HG02610 (cell line): Measurements from ENCODE around the gene ALAS2.
"Not testable (repeated sequence)": the region's sequence is repeated elsewhere in the genome, so short reads cannot be mapped to it uniquely, and the experiment has no call there.

Experiments used
- ATAC-seq: cut with Tn5 transposase; IDR thresholded peaks from one replicate; pipeline ENCODE4 v1.9.1; 2021; ENCODE audit warnings: mild to moderate bottlenecking, moderate library complexity; ENCODE audit not compliant: unreplicated experiment

ALAS2 gene, protein sequence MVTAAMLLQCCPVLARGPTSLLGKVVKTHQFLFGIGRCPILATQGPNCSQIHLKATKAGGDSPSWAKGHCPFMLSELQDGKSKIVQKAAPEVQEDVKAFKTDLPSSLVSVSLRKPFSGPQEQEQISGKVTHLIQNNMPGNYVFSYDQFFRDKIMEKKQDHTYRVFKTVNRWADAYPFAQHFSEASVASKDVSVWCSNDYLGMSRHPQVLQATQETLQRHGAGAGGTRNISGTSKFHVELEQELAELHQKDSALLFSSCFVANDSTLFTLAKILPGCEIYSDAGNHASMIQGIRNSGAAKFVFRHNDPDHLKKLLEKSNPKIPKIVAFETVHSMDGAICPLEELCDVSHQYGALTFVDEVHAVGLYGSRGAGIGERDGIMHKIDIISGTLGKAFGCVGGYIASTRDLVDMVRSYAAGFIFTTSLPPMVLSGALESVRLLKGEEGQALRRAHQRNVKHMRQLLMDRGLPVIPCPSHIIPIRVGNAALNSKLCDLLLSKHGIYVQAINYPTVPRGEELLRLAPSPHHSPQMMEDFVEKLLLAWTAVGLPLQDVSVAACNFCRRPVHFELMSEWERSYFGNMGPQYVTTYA

DNA sequence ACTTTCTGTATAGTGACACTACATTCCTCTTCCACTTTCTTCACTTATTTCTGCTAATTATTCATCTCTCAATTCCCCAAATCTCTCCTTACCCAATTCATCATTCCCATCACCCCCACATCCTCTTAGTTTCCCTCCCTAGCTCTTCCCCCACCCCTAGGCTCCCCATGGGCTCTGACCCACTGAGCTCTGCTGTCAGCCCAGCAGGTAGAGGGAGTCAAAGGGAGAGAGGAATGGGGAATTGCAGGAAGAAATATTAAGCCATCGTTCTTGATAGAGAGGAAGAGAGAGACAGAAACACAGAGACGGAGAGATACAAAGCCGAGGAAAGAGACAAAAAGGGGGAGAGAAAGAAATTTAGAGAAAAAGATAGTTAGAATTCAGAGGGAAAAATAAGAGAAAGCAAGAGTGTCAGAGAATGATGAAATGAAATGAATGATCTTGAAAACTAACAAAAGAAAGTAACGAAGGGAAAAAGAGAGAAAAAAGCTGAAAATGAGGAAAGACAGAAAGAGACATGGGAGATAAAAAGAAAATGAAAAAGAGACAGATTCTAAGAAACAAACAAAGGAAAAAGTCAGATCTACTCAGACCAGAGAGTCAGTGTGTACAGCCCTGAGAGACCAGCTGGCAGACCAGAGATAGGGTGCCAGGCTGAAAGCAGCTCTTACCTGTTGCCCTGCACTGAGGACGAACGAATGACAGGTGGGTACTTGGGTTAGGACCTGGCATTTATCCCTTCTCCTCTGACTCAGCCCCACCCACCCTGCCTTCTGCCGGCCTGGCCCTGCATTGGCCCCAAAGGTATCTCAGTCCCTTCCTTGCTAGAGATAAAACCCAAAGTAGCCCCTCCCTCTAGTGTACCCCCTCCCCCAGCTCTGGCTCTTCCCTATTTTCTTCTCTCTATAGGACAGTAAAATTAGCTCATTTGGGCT lies at the start of gene ALAS2:
TSS of gene ALAS2 (minus strand) at position 707 of the 935 bp plus-strand sequence. CDS start 4,977 bp downstream, outside the sequence.
- ATAC-seq, result no peak

DNA sequence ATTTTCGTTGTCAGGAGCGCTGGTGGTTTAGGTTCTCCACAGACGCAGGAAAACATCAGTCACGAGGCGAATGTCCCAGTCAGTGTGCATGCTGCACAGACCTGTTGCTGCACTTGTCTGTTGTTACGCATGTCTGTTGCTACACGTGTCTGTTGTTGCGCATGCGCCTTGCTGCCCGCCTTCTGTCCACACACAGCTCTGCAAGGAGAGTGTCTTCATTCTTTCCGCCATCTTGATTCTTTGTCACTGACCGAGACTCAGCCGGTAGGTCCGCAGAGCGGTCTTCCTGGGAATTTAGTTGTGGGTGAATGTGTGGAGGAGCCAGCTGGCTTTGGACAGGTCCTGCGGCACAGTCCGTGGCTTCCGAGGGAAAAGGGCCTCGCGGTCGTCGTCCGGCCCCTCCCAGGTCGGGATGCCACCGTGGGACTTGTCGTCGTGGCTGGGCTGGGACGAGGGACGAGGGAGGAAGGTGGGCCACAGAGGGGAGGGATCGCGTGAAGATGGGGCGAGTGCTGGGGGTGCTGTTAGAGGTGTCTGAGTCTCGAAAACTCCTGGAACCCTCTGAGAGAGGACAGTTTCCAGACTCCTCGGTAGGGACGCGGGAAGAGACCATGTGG lies 44.2 kb upstream of the ALAS2 start, which contains the start of gene PAGE2B:
TSS of gene PAGE2B (plus strand) at position 180 of the 617 bp plus-strand sequence. CDS start 1,012 bp downstream, outside the sequence.
- ATAC-seq, result no peak

DNA sequence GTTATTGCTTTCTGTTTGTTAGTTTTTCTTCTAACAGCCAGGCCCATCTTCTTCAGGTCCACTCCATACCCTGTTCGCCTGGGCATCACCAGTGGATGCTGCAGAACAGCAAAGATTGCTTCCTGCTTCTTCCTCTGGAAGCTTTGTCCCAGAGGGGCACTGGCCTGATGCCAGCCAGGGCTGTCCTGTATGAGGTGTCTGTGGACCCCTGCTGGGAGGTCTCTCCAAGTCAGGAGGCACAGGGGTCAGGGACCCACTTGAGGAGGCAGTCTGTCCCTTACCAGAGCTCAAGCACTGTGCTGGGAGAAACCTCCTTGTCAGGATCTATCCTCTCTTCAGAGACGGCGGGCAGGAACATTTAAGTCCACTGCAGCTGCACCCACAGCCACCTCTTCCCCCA lies 41.5 kb upstream of the ALAS2 start:
- no peak for ATAC-seq

DNA sequence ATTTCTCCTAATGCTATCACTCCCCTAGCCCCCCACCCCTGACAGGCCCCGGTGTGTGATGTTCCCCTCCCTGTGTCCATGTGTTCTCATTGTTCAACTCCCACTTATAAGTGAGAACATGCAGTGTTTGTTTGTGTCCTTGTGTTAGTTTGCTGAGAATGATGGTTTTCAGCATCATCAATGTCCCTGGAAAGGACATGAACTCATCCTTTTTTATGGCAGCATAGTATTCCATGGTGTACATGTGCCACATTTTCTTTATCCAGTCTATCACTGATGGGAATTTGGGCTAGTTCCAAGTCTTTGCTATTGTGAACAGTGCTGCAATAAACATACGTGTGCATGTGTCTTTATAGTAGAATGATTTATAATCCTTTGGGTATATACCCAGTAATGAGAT lies 36.4 kb upstream of the ALAS2 start:
- ATAC-seq, result not testable (repeated sequence)

DNA sequence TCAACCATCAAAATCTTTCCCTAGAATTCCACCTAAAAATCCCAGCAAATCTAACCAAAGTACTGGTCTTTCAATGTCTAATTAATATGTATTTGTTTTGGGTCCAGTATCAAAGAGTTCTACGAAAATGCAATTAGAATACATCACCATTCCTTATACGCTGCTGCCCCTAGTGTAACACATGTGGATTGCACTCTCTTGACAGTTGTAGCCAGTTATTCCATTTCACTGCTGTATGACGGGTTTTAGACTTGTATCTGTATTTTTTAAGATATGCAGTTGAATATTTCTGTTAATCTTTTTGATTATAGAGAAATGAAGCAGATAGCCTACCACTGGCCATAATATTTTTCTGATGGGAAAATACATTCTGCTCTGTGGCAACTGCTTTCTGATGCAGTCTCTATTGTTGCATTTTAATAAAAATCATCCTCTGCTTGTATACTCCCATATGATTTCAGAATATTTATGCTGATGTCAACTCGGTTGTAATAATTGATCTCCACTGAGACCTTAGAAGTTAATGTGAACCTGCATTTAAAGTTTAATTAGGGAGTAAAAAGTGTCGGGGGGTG lies 27.0 kb upstream of the ALAS2 start:
- ATAC-seq, result peak; percentile 45

DNA sequence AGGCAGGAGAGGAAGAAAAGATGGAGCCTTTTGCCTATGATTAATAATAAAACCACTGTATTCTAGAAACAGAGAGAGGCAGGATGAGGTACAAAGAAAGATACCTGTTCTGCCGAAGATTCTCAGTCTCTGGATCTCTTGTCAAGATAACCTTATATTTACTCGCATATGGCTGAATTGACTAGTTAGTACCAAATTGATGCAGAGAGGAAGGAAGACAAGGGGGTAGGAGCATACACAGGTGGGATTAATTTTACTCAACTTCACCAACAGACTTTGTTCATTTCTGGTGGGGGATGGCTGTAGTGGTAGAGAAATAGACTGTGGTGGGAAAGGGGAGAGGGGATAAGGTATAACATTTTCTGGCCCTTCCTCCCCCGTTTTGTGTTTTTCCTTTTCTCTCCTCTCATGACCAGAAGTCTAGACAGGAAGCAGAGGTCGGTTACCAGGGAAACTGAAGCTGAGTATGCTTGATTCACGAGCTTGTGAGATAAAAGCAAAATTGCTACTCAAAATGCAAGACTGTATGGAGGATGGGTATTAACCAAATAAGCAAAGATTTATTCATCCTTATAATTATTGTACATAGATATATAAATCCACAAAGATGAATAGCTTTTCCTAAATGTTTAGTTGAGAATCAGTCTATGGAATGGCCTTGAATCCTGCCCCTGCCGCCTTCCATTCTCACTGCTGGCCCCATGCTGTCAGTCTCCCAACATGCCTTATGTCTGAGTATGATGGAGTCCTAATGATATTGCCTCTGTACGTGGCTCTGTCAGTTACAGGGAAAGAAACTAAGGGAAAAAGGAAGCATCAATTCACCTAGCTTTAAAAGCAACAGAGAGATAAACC lies 26.3 kb upstream of the ALAS2 start:
- ATAC-seq, result no peak

DNA sequence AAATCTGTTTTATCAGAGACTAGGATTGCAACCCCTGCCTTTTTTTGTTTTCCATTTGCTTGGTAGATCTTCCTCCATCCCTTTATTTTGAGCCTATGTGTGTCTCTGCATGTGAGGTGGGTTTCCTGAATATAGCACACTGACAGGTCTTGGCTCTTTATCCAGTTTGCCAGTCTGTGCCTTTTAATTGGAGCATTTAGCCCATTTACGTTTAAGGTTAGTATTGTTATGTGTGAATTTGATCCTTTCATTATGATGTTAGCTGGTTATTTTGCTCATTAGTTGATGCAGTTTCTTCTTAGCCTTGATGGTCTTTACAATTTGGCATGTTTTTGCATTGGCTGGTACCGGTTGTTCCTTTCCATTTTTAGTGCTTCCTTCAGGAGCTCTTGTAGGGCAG lies 19.8 kb upstream of the ALAS2 start:
- ATAC-seq, result not testable (repeated sequence)

DNA sequence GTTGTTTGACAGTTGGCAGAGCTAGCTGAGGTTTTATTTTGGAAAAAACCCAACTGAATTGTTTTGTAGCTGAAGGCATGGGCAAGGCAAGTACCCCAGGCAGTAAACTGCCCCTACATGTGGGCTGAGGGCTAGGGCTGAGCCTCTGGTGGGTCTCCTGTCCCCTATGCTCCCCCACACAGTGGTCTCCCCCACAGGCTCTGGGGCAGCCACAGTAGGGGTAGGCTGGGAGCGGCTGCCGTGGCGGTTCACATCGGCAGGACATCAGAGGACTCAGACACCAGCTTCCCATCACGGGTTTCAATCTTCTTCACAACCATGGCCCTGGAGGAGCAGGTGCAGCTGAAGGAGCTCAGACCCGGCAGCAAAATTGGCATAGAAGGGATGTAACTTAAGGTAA lies 10.7 kb upstream of the ALAS2 start:
- ATAC-seq, result no peak

DNA sequence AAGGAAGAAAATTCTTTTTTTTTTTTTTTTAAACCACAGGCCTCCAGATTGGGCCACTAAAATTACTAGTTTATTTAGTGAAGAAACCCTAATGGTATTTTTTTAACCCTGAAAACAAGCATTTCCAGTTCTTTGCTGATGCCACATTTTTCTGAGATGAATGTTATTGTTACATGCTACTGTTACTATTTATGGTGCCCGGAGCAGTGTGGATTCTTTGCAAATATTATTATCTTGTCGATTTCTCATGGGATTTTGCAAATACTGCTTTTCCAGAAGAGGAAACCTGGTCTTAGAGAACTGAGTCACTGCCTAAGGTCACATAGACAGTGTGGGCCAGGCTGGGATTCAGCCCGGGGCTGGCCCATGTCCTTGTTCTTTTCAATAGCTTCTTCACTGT lies 8.7 kb upstream of the ALAS2 start:
- no peak for ATAC-seq

DNA sequence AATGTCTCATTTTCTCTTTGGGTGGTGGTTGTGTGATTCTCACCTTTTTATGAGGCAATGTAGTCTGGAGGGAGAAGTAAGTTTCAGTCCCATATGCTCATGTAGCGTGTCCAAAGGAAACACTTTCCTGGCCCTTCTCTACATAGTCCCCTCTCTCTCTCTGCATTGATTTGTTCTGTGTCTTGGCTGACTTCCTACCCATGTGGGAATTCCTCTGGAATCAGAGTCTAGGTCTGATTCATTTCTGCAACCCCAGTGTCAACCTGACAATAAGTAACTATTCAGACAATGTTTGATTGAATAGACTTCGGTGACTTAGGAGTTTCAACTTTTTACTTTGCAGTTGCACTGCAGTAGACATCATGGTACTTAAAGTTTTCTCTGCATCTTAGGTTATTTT lies 2.7 kb upstream of the ALAS2 start:
- no peak for ATAC-seq

DNA sequence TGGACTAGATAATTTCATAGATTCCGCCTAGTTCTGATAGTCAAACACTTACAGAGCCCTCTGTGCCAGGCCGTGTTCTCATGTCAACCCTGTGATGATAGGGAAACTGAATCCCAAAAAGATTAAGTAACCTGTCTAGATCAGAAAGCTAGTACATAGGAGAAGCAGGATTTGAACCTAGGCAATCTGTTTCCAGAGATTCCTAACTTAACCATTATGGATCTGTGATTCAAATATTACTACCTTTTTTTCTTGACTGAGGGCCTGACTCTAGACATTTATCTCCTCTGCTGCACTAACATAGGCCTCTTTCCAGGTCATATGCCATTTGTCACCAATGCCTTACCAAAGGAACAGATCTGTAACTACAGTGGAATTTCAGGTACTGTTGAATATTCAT lies 1.5 kb downstream of the ALAS2 start:
- ATAC-seq, result no peak

DNA sequence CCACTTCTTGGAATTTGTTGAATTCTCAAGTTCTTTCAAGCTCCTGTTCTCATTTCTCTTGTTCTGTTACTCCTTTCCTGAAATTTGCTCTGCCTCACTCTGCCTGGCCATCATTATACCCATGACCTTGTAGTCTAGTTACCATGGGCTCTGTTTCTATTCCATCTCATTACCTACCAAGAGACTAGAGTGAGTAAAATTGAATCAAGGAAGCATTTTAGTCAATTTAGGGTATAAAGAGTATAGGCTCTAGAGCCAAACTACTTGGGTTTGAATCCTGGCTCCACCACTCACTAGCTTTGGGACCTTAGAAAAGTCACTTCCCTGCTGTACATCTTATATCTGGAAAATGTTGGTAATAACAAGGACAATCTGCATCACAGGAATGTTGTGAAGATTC lies 2.2 kb downstream of the ALAS2 start:
- no peak for ATAC-seq

DNA sequence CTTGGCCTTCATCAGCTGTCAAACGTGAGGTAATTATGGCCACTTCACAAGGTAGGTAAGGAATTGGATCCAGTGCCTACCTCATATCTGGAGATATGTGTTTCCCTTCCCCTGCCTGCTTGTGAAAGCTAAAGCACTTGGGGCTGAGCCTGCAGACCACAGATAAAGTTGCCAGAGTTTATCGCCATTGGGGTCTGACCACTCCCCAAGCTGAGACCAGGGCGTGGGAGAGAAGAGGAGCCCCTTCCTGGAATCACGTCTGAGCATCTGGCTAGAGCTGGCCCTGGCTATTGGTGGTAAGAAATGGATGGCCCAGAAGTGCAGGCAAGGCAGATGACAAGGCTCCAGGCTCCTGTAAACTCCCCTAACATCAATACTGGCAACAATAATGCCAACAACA lies 2.7 kb downstream of the ALAS2 start:
- no peak for ATAC-seq

DNA sequence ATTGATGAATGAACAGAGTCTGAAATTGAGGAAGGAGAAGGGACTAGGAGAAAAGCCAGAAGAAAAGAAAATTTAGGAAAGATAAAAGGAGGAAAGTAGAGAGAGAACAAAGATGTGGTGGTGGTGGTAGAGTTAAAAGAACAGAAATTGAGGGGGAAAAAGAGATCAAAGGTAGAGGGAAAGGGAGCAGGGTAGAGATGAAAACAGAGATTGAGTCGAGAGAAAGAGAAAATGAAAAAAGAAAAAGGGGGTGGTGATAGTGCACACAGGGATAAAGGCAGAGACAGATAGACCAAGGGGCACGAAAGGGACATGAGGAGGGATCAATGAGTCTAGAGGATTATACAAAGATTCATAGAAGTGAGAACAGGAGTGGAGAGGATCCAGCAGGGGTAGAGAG lies 3.9 kb downstream of the ALAS2 start:
- ATAC-seq, result no peak

DNA sequence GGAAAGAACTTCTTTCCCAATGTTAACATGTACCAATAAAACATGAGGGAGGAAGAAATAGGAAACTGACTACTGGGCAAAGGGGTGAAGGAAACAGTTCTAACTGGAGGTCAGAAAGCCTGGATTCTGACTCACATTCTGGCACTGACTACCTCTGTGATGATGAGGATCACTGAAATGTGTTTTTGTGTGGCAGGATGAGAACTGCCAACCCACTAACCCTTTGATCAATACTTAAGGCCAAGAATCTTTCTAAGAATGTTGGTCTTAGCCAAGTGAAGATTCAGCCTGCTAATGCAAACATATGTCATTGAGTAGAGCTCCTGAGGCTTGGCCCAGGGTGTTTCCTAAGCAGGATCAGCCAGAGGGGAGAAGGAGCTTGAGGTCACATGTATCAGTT lies 4.6 kb downstream of the ALAS2 start:
- ATAC-seq, result no peak

DNA sequence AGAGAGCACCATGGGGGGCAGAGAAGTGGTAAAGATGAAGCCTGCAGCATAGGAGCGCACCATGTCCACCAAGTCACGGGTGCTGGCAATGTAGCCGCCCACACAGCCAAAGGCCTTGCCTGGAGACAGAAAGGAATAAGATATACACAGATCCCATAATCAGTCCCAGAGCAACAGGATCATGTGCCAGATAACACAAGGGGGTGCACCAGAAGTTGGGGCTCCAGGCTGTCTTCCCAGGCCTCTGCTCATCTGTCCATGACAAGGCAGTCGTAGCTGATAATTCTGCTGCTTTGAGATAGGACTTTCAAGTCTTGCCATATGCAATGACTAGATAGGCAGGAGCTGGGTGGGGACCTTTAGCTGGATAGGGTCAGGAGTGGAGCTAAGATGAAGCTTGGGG lies 15.9 kb downstream of the ALAS2 start:
- ATAC-seq, result no peak

DNA sequence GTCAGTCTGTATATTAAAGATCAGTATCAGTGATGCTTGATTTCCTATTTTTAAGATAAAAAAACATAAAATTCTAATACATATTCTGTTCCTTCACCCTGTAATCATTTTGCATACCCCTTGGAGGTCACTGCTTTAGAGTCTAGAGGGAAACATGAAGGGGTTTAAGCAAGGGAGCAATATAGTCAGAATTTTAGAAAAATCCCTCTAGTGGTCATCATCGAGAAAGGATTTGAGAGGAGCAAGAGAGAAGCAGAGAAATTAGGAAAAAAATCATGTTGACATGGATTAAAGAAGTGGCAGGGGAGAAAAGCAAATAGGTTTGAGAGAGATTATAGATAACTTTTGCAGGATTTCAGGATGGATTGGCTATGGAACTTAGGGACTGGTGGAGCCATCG lies 19.5 kb downstream of the ALAS2 start:
- no peak for ATAC-seq

DNA sequence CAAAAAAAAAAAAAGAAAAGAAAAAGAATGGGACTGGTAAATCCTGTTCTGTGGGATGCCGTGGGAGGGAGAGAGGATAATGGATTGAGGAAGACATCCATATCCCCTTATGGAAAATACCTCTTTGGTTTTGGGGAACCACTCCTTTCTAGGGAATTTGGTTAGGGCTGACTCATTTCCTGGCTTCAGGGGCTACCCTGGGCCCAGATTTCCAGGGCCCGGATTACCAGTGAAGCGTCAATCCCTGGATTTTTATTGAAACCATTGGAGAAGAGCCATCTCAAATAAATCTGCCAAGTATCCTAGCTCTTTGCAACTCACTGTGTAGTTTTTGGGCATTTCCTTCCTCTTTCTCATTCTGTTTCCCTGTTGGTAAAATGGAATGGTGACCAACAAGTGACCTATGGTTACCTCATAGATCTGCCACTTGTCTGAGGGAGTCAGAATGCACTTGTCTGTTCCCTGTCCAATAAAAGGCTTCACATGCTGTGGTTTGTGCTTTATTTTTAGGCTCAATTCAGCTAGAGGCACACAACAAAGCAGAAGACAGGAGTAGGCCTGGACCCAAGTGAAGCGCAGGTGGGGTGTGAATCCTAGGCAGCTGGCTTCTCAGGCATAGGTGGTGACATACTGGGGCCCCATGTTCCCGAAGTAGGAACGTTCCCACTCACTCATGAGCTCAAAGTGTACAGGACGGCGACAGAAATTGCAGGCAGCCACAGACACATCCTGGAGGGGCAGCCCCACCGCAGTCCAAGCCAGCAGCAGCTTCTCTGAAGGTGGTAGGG lies 22.0 kb downstream of the ALAS2 start:
- ATAC-seq, result no peak

DNA sequence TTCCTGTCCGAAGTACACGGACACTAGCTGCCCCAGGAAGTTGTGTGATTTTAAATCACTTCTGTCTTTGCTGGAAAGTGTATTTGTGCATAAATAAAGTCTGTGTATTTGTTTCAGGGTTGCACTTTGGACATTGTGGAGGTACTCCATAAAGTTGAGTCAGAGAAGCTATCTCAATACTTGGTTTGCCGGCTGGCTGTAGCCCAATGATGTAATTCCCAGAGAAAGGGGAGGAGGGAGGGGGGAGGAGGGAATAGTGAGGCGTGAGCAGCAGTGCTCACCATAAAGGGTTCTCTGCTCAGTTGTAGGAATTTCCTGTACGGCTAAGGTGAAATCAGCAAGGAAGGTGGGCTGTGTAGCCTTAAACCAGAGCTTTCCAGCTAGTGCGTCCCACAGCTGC lies 23.1 kb downstream of the ALAS2 start:
- no peak for ATAC-seq
